ENCODE data around the gene SASS6. TPM values are rescaled to one million over a fixed set of nuclear protein-coding genes. Genes with fewer than 3 reads are reported as not detected.

The SASS6 gene
- total RNA-seq, 4 donors from 2014 or later = 1.2 to 4.6 (median 2.0) TPM

DNA sequence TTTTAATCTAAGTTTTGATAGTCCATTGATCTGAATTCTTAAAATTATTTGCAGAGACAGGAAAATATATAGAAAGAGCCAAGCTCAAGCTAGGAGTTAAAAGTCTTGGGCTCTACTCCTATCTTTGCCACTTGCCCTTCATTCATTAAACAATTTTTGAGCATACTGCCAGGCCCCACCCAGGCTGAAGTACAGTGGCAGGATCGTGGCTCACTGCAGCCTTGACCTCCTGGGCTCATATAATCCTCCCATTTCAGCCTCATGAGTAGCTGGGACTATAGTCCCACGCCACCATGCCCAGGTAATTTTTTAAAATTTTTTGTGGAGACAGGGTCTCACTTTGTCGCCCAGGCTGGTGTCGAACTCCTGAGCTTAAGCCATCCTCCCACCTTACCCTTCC is 8.5 kb upstream of the SASS6 start:
- ATAC-seq (ENCODE audit: low FRiP score) (no peak), DNase-seq (ENCODE audit: low spot score) (no peak)
- TF ChIP-seq CTCF (IDR thresholded peaks at IDR 0.05) = no peak

DNA sequence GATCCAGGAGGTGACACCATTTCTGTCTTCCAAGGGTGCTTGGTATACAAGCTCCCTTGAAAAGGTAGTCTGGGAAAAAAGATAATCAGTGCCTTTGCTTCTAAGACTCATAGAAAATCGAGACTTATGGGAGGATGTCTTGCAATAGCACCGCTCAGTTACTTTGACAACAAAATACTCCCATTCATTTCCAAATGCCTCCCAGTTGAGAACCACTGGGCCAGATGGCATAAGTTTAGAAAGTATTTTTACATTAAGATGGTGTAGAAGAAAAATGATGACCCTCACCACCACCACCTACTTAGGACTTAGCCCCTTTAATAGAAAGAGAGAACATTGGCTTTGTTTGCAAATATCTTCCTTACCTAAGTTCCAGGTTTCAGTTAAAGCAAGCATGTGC is 4.9 kb upstream of the SASS6 start:
- no peak for TF ChIP-seq CTCF (IDR thresholded peaks at IDR 0.05)
- no peak for DNase-seq (ENCODE audit: low spot score)
- no peak for ATAC-seq (ENCODE audit: low FRiP score)

- TF ChIP-seq CTCF (IDR thresholded peaks at IDR 0.05) = no peak
- DNase-seq (ENCODE audit: low spot score) = no peak
- no peak for ATAC-seq (ENCODE audit: low FRiP score)
Observed at GRCh38 chr1:100134872-100135271, 2.1 kb upstream of the SASS6 start.

GRCh38 chr1:100131623-100132022 is 1.1 kb downstream of the SASS6 start:
- ATAC-seq (ENCODE audit: low FRiP score) = no peak
- DNase-seq (ENCODE audit: low spot score) = no peak
- TF ChIP-seq CTCF (IDR thresholded peaks at IDR 0.05) = no peak

GRCh38 chr1:100130552-100131077 is 2.1 kb downstream of the SASS6 start:
- DNase-seq (ENCODE audit: low spot score) (no peak), ATAC-seq (ENCODE audit: low FRiP score) (no peak)
- no peak for TF ChIP-seq CTCF (IDR thresholded peaks at IDR 0.05)

DNA sequence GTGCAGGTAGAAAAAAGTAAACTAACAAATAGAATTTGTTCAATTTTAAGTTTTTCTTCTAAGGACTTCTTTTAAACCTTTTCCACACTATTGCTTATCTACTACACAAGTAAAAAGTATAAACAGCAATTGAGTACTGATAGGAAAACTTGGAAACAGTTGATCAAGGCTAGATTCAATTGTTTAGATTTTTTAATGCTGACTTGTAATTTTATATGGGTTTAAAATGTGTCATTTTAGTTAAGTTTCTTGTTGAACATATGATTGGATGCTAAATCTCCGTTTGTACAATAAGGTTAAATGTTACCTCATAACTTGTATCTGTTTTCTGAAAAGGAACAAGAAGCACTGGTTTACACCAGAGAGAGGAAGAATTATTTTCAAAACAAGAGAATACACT is 5.5 kb downstream of the SASS6 start:
- no peak for TF ChIP-seq CTCF (IDR thresholded peaks at IDR 0.05)
- DNase-seq (ENCODE audit: low spot score) = no peak
- no peak for ATAC-seq (ENCODE audit: low FRiP score)

GRCh38 chr1:100122177-100122576 is 10.6 kb downstream of the SASS6 start:
- DNase-seq (ENCODE audit: low spot score) (no peak), ATAC-seq (ENCODE audit: low FRiP score) (no peak)
- TF ChIP-seq CTCF (IDR thresholded peaks at IDR 0.05) = no peak
